Right hindlimb (tissue), 1 donor: ENCODE results near the gene SEPTIN3.
"Not testable (repeated sequence)": the region's sequence is repeated elsewhere in the genome, so short reads cannot be mapped to it uniquely, and the experiment has no call there.

Experiments
- DNase-seq: peaks from one replicate; pipeline ENCODE4 v3.0.0-alpha.2; 2018

The SEPTIN3 gene

GRCh38 chr22:41940832-41941765, 28.1 kb upstream of the SEPTIN3 start:
- DNase-seq, result peak; percentile 86

- no peak for DNase-seq
Observed at GRCh38 chr22:41943661-41944209, 25.5 kb upstream of the SEPTIN3 start.

- DNase-seq, result peak; percentile 98
Observed at GRCh38 chr22:41946629-41947423, 22.4 kb upstream of the SEPTIN3 start, which contains the start of gene CENPM. CENPM (minus strand) TSS chr22:41947152; CDS start chr22:41947076, 76 bp downstream.

DNA sequence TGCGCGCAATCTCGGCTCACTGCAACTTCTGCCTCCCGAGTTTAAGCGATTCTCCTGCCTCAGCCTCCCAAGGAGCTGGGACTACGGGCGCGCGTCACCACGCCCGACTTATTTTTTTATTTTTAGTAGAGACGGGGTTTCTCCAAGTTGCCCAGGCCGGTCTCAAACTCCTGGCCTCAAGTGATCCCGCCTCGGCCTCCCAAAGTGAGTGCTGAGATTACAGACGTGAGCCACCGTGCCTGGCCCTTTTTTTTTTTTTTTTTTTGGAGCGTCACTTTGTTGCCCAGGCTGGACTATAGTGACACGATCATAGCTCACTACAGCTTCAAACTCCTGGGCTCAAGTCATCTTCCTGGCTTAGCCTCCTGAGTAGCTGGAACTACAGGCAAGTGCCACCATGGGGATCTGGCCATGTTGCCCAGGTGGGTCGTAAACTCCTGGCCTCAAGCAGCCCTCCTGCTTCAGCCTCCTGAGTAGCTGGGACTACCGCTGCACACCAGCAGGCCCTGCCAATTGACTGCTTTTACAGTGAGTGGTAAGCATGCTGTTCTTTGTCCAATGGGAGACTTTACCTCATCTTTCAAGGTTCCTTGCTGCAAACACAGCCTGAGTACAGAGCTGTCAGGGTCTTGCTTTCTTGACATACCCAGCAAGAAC, 21.7 kb upstream of the SEPTIN3 start:
- DNase-seq, result no peak

GRCh38 chr22:41948142-41948541, 21.1 kb upstream of the SEPTIN3 start:
- no peak for DNase-seq

GRCh38 chr22:41948928-41949296, 20.3 kb upstream of the SEPTIN3 start:
- not testable (repeated sequence) for DNase-seq

GRCh38 chr22:41949297-41949965, 19.8 kb upstream of the SEPTIN3 start:
- no peak for DNase-seq

- DNase-seq, result no peak
Observed at GRCh38 chr22:41951898-41952474, 17.3 kb upstream of the SEPTIN3 start, which contains the start of gene SMIM45. SMIM45 (plus strand) TSS chr22:41952150.

GRCh38 chr22:41952713-41953112, 16.5 kb upstream of the SEPTIN3 start:
- DNase-seq, result no peak

- no peak for DNase-seq
Observed at GRCh38 chr22:41957941-41958556, 11.2 kb upstream of the SEPTIN3 start.

- no peak for DNase-seq
Observed at GRCh38 chr22:41963453-41964111, 5.7 kb upstream of the SEPTIN3 start.

- DNase-seq, result no peak
Observed at GRCh38 chr22:41964112-41964491, 5.1 kb upstream of the SEPTIN3 start.

DNA sequence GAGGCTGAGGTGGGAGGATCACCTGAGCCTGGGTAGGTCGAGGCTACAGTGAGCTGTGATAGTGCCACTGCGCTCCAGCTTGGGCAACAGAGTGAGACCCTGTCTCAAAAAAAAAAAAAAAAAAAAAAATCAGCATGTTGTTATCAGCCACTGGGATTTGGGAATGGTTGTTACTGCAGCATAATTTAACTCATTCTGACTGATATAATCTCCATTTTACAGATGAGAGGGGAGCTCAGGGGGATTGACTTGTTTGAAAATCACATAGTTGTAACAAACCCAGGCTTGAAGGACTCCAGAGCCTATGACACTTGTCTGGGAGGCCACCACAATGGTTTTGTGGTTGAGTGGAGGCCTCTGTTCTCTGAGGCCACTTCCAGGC, 3.0 kb upstream of the SEPTIN3 start:
- DNase-seq, result no peak

GRCh38 chr22:41966607-41967240, 2.5 kb upstream of the SEPTIN3 start:
- peak; percentile 54 for DNase-seq

DNA sequence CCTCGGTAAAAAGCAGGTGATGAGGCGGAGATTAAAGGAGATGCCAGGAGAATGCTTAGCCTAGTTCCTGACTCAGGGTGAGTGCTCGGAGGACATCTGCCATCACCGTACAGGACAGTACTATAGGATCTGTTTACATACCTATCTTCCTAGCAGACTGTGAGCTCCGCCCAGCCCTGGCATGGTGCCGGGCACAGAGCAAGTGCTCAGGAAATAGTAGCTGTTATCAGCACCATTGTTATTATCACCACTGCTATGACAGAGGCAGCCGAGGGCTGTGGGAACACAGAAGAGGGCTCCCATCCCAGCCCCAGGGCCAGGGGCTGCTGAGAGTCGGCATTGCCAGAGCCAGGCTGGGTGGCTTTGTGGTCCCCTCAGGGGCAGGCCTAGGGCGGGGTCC, 642 bp upstream of the SEPTIN3 start:
- DNase-seq, result no peak

DNA sequence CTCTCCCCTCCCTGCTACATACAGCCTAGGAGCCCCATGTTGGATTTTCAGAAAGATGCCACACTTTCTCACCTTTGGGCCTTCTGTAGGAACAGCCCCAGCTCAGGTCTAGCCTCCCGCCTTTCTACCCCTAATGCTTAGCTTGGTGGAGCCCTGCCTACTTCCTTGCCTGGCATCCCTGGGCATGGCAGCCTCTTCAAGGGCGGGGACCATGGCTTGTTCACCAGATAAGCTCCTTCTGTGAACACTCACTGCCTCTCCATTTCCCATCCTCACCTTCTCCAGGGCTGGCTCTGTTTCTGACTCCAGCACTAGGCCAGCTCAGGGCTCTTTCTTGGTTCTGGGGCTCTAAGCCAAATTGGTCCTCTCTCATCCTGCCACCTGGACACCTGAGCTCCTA, 1.4 kb downstream of the SEPTIN3 start:
- no peak for DNase-seq

- no peak for DNase-seq
Observed at GRCh38 chr22:41971431-41971830, 2.2 kb downstream of the SEPTIN3 start.

DNA sequence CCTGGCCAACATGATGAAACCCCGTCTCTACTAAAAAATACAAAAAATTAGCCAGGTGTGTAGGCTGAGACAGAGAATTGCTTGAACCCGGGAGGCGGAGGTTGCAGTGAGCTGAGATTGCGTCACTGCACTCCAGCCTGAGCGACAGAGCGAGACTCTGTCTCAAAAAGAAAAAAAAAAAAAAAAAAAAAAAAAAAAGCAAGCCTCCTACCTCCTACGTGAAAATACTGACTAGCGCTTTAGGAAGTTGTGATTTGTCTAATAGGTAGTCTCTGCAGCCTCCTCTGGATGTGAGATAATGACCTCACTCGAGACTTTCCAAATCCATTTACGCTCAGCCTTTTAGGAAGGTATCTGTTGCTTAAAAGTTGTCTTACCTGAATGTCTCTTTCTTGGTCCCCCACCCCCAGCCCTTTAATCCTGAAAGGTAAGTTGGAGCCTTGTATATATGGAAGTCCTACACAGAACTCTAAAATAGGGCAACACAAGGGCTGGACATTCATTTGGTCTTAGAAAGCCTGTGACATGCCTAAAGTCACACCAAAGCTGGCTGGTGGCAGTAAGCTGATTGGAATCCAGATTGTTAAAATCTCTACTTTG, 5.5 kb downstream of the SEPTIN3 start:
- no peak for DNase-seq

GRCh38 chr22:41975299-41976069, 6.2 kb downstream of the SEPTIN3 start:
- no peak for DNase-seq
